SK-N-SH (cell line): ENCODE data around the gene ABCC11. TPM values are rescaled to one million over a fixed set of nuclear protein-coding genes. Genes with fewer than 3 reads are reported as not detected.
A peak's percentile ranks its signal among the peaks of the same experiment; 100 is the strongest.

Source experiments
- CTCF ChIA-PET: fragments of 300-600, 350-600 bp; formaldehyde crosslinking; extraction: SDS; loops from one replicate; lab custom pipeline; 2021; lab: Yijun Ruan, JAX
- POLR2A ChIA-PET: fragments of 350-600 bp; sonication (Branson Sonifier 250); formaldehyde crosslinking; extraction: SDS; loops from one replicate; lab custom pipeline; 2020; ENCODE audit warnings: antibody characterized with exemption, inconsistent platforms; lab: Yijun Ruan, JAX
- DNase-seq: peaks from one replicate; pipeline ENCODE4 v3.0.0; 2012
- H2AFZ ChIP-seq: fragments of 200-600 bp; sonication (generic); 2 replicates; pipeline ENCODE4 v1.8.1; 2016; ENCODE audit warnings: antibody characterized with exemption, mild to moderate bottlenecking, low read depth
- H3F3A ChIP-seq: fragments of 200-600 bp; sonication (generic); replicated peaks from 2 replicates; pipeline ENCODE3; 2016; ENCODE audit warnings: antibody characterized with exemption, mild to moderate bottlenecking; ENCODE audit not compliant: insufficient read depth
- H3K27ac ChIP-seq, 2 experiments: fragments of 200-500 bp in 1 of 2; fragments of 200-600 bp in 1 of 2; sonication (Bioruptor generic) in 1 of 2; sonication (generic), shearing (Covaris generic) in 1 of 2; 2 replicates each; pipeline versions ENCODE4 v1.5.1 to v1.6.1; 2014 to 2016; ENCODE audit warnings: low read depth in 2 of 2, inconsistent platforms in 1 of 2, low read length in 1 of 2, mild to moderate bottlenecking in 1 of 2, mixed read lengths in 1 of 2
- H3K27me3 ChIP-seq: fragments of 200-600 bp; sonication (generic), shearing (Covaris generic); 2 replicates; pipeline ENCODE4 v1.6.1; 2016; ENCODE audit warnings: mixed run types; ENCODE audit not compliant: insufficient read depth
- H3K36me3 ChIP-seq, 2 experiments: fragments of 200-500 bp in 1 of 2; fragments of 200-600 bp in 1 of 2; sonication (Bioruptor generic) in 1 of 2; sonication (generic) in 1 of 2; replicated peaks in 1 of 2; 2 replicates each; pipeline versions ENCODE3 to v1.5.1; 2014 to 2016; ENCODE audit warnings: low read length in 1 of 2, mild to moderate bottlenecking in 1 of 2; ENCODE audit not compliant: insufficient read depth in 2 of 2, control insufficient read depth in 1 of 2
- H3K4me1 ChIP-seq, 2 experiments: fragments of 200-500 bp in 1 of 2; fragments of 200-600 bp in 1 of 2; sonication (Bioruptor generic) in 1 of 2; sonication (generic), shearing (Covaris generic) in 1 of 2; 2 replicates each; pipeline versions ENCODE4 v1.5.1 to v1.6.1; 2014 to 2016; ENCODE audit warnings: low read depth in 1 of 2, low read length in 1 of 2, mixed run types in 1 of 2; ENCODE audit not compliant: insufficient read depth in 2 of 2, control insufficient read depth in 1 of 2
- H3K4me2 ChIP-seq: fragments of 200-600 bp; sonication (generic), shearing (Covaris generic); 2 replicates; pipeline ENCODE4 v1.6.1; 2017; ENCODE audit warnings: mixed run types
- H3K4me3 ChIP-seq, 2 experiments: fragments of 200-500 bp in 1 of 2; fragments of 200-600 bp in 1 of 2; sonication (Bioruptor generic) in 1 of 2; sonication (generic), shearing (Covaris generic) in 1 of 2; 2 replicates each; pipeline versions ENCODE4 v1.5.1 to v1.8.1; 2014 to 2016; ENCODE audit warnings: low read depth in 2 of 2, inconsistent platforms in 1 of 2, low read length in 1 of 2, mild to moderate bottlenecking in 1 of 2, mixed read lengths in 1 of 2, moderate library complexity in 1 of 2
- H3K79me2 ChIP-seq: fragments of 200-600 bp; sonication (generic); 2 replicates; pipeline ENCODE4 v1.8.1; 2017; ENCODE audit warnings: mild to moderate bottlenecking; ENCODE audit not compliant: insufficient read depth
- H3K9ac ChIP-seq: fragments of 200-600 bp; sonication (generic); 2 replicates; pipeline ENCODE4 v1.6.1; 2017; ENCODE audit warnings: mixed run types
- H3K9me2 ChIP-seq: fragments of 200-600 bp; sonication (generic); 2 replicates; pipeline ENCODE4 v1.6.1; 2017; ENCODE audit warnings: mixed run types
- H3K9me3 ChIP-seq: fragments of 200-600 bp; sonication (generic); 2 replicates; pipeline ENCODE4 v1.6.1; 2017; ENCODE audit warnings: mixed run types, mild to moderate bottlenecking, moderate library complexity
- H4K20me1 ChIP-seq: fragments of 200-600 bp; sonication (generic); 2 replicates; pipeline ENCODE4 v1.6.1; 2017; ENCODE audit warnings: mild to moderate bottlenecking, mixed run types; ENCODE audit not compliant: insufficient read depth
- CHD2 ChIP-seq: fragments of 150-350 bp; IDR thresholded peaks from 2 replicates; pipeline ENCODE4 v1.6.1; 2018; ENCODE audit warnings: low read length; ENCODE audit not compliant: partially characterized antibody
- ELF1 ChIP-seq: IDR thresholded peaks from 2 replicates; pipeline ENCODE4 v1.4.0; 2012
- EP300 ChIP-seq, 2 experiments: IDR thresholded peaks; 2 replicates each; pipeline versions ENCODE4 v1.4.0 to v1.6.1; 2012; ENCODE audit warnings: borderline replicate concordance in 1 of 2, low read depth in 1 of 2, low read length in 1 of 2
- EZH2phosphoT487 ChIP-seq: fragments of 200-600 bp; sonication (generic); IDR thresholded peaks from 2 replicates; pipeline ENCODE4 v1.6.1; 2017; ENCODE audit warnings: low read depth, mixed run types, mild to moderate bottlenecking, antibody characterized with exemption, moderate library complexity, borderline replicate concordance
- FOSL2 ChIP-seq: IDR thresholded peaks from 2 replicates; pipeline ENCODE4 v1.4.0; 2012; ENCODE audit warnings: low read depth, mild to moderate bottlenecking, moderate library complexity, borderline replicate concordance
- FOXM1 ChIP-seq: IDR thresholded peaks from 2 replicates; pipeline ENCODE4 v1.4.0; 2012; ENCODE audit warnings: low read depth, mild to moderate bottlenecking
- JUND ChIP-seq: IDR thresholded peaks from 2 replicates; pipeline ENCODE4 v1.4.0; 2012
- NFIC ChIP-seq: IDR thresholded peaks from 2 replicates; pipeline ENCODE4 v1.4.0; 2012; ENCODE audit warnings: borderline replicate concordance
- RAD21 ChIP-seq: IDR thresholded peaks from 2 replicates; pipeline ENCODE4 v1.6.1; 2012; ENCODE audit warnings: mild to moderate bottlenecking, low read length
- RXRA ChIP-seq: IDR thresholded peaks from 2 replicates; pipeline ENCODE4 v1.4.0; 2012; ENCODE audit warnings: low read depth, mild to moderate bottlenecking, borderline replicate concordance
- SIN3A ChIP-seq: IDR thresholded peaks from 2 replicates; pipeline ENCODE4 v1.6.1; 2012; ENCODE audit warnings: low read depth, mild to moderate bottlenecking, low read length, moderate library complexity, borderline replicate concordance
- TCF12 ChIP-seq: IDR thresholded peaks from 2 replicates; pipeline ENCODE4 v1.4.0; 2012
- TEAD4 ChIP-seq: IDR thresholded peaks from 2 replicates; pipeline ENCODE4 v1.4.0; 2012; ENCODE audit warnings: mild to moderate bottlenecking, borderline replicate concordance; ENCODE audit not compliant: insufficient read depth
- WGBS: methylation state at CpG from one replicate; pipeline ENCODE4 v1.1.6; 2017; ENCODE audit warnings: low lambda C conversion rate; 5-methylcytosine and 5-hydroxymethylcytosine counted together
- polyA plus RNA-seq, 3 experiments: library from polyadenylated mRNA; depleted of rRNA; stranded (reverse); fragments of >200 nt; gene quantifications; 2 replicates each; pipeline ENCODE4 v1.2.3, GENCODE V29; 2012
- TF ChIP-seq, protein P1 (sequence below): IDR thresholded peaks from 2 replicates; pipeline ENCODE4 v1.4.0; 2012; ENCODE audit warnings: low read depth, borderline replicate concordance
- TF ChIP-seq, protein P2 (sequence below): IDR thresholded peaks from 2 replicates; pipeline ENCODE4 v1.4.0; 2012; ENCODE audit warnings: low read depth, borderline replicate concordance

Gene ABCC11
- polyA plus RNA-seq, 1 of the 3 experiments (the other 2 are of a cell fraction) = 0.07 TPM

DNA sequence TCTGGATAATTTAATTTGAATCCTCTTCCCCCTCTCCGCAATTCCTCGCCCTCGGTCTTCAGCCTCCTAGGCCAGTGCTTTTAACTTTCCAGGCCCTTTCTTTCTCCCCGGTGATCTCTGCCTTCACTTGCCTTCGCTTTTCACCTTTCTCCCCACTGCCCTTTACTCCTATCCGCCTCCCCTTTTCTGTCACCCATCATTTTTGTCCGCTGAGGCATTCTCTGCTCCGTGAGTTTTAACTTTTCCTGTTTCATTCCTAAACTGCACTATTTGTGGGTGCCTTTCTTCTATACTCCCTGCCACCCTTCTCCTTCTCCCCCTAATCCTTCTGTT lies 2.5 kb downstream of the ABCC11 start:
- Histone ChIP-seq H2AFZ (peak overlapping the region; percentile 99; the same call in 1 of the 2 replicates), H3K27ac (peak overlapping the region; percentile 70 to 72; a peak in 3 of 4 replicates), H4K20me1 (peaks cover 19% of the 10 kb centered on the region; the same call in 1 of the 2 replicates), H3K4me1 (peaks cover 6 to 10% of the 10 kb centered on the region in 2 experiments; a peak in 3 of 4 replicates), H3K9ac (peak overlapping the region; percentile 85), H3K4me3 (peak overlapping the region; percentile 75 to 91), H3K79me2 (peaks cover 58% of the 10 kb centered on the region), H3K36me3 (no peaks in the 10 kb centered on the region), H3K9me2 (no peaks in the 10 kb centered on the region), H3F3A (no peaks in the 10 kb centered on the region), H3K4me2 (peak overlapping the region; percentile 87), H3K27me3 (no peaks in the 10 kb centered on the region), H3K9me3 (no peaks in the 10 kb centered on the region)
- no peak for DNase-seq
- WGBS = 7% methylated on average over 8 of the region's 8 CpGs
- CTCF ChIA-PET = interaction anchor here (0.6 to 1.2 kb wide), 2 partner anchors 10 to 46 kb away, joined by 3 read pairs; no protein-coding TSS in a partner anchor
- TF ChIP-seq ELF1 = no peak
- no peak for TF ChIP-seq CHD2
- TF ChIP-seq, protein P1, sequence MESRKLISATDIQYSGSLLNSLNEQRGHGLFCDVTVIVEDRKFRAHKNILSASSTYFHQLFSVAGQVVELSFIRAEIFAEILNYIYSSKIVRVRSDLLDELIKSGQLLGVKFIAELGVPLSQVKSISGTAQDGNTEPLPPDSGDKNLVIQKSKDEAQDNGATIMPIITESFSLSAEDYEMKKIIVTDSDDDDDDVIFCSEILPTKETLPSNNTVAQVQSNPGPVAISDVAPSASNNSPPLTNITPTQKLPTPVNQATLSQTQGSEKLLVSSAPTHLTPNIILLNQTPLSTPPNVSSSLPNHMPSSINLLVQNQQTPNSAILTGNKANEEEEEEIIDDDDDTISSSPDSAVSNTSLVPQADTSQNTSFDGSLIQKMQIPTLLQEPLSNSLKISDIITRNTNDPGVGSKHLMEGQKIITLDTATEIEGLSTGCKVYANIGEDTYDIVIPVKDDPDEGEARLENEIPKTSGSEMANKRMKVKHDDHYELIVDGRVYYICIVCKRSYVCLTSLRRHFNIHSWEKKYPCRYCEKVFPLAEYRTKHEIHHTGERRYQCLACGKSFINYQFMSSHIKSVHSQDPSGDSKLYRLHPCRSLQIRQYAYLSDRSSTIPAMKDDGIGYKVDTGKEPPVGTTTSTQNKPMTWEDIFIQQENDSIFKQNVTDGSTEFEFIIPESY = no peak
- no peak for TF ChIP-seq RAD21
- no peak for TF ChIP-seq RXRA
- no peak for TF ChIP-seq EP300 (IDR thresholded peaks at IDR 0.05; ENCODE audit: borderline replicate concordance in 1 of 2, low read depth in 1 of 2, low read length in 1 of 2)
- TF ChIP-seq FOSL2 = no peak
- TF ChIP-seq TEAD4 = no peak
- TF ChIP-seq SIN3A = no peak
- TF ChIP-seq, protein P2, sequence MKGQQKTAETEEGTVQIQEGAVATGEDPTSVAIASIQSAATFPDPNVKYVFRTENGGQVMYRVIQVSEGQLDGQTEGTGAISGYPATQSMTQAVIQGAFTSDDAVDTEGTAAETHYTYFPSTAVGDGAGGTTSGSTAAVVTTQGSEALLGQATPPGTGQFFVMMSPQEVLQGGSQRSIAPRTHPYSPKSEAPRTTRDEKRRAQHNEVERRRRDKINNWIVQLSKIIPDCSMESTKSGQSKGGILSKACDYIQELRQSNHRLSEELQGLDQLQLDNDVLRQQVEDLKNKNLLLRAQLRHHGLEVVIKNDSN = no peak
- TF ChIP-seq NFIC = no peak
- TF ChIP-seq EZH2phosphoT487 = no peak
- no peak for TF ChIP-seq FOXM1
- no peak for TF ChIP-seq TCF12
- no peak for TF ChIP-seq JUND
- POLR2A ChIA-PET = interaction anchor here (0.6 to 0.8 kb wide), 2 partner anchors 142 to 378 kb away, joined by 3 read pairs; no protein-coding TSS in a partner anchor
